ENCODE data around the gene JARID2. TPM values are rescaled to one million over a fixed set of nuclear protein-coding genes. Genes with fewer than 3 reads are reported as not detected.

JARID2 gene
- total and polyA plus RNA-seq, 2 of the 4 experiments (the other 2 are of a cell fraction): 9.6 to 12.9 TPM

DNA sequence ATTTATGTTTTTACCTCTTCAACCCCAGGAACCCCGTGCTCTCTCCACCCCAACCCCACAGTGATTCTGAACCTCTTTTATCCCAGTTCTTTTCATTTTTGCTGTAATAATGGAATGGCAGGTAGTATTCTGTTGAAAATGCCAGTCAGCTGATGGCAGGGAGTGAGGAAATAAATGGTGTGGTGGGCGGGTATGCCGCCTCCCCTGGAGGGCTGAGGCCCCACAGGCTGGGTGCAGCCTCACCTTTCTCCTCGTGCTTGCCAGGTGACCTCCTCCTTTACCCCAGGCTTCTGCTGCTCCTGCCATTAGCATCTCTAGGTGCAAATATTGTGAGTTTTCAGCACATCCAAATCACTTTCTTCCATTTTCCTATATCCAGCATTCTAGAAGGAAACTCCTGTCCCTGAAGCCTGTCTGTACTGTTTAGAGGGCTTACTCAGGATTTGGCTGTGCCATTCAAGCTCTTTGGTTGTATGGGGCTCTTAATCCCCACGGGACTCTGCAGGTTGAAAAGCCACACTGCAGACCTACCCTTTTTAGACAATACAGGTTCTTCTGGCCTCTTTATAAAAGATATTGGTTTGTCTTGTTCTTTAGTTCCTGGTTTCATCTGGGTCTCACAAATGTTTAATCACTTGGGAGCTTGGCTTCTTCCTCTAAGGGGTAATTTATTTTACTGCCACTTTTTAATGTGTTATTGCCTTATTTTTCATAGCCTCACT lies 201.8 kb downstream of the JARID2 start:
- H2AK5ac ChIP-seq (ENCODE audit: low read depth, low read length): no peak overlapping the region
- no peak overlapping the region for H4K8ac ChIP-seq (ENCODE audit: low read depth in 2 of 2, low read length in 2 of 2)
- no peaks in the 10 kb centered on the region for H3K27me3 ChIP-seq (ENCODE audit: control insufficient read depth, insufficient read depth, low read length)
- WGBS, 2 experiments (ENCODE audit: extremely low coverage in 2 of 2, insufficient read length in 1 of 2): 80% methylated on average over 1 of the region's 5 CpGs; no CpG with 5 or more reads in 1 of the 2 experiments
- in situ Hi-C loops (cut with MboI; ENCODE audit: low sequenced_read_pairs): no loop called here
- H2BK120ac ChIP-seq (ENCODE audit: low read depth, low read length): no peak overlapping the region
- peaks cover 6% of the 10 kb centered on the region for H3K36me3 ChIP-seq (ENCODE audit: control insufficient read depth, insufficient read depth, low read length)
- peaks cover 19% of the 10 kb centered on the region for H3K4me1 ChIP-seq (ENCODE audit: control insufficient read depth, insufficient read depth, low read length)
- dilution Hi-C loops (cut with HindIII; ENCODE audit: low sequenced_read_pairs, unreplicated experiment): no loop called here
- H3K79me1 ChIP-seq (ENCODE audit: low read depth in 1 of 2, low read length in 2 of 2): peaks cover 40 to 79% of the 10 kb centered on the region in 2 experiments
- no peak overlapping the region; the same call in 1 of the 2 replicates for H4K5ac ChIP-seq (ENCODE audit: low read depth, low read length)
- H3K18ac ChIP-seq (ENCODE audit: low read depth, low read length): no peak overlapping the region; the same call in 1 of the 2 replicates
- POLR2A ChIA-PET (ENCODE audit: unreplicated experiment): no interaction called here
- H3K14ac ChIP-seq (replicated peaks; ENCODE audit: low read depth, low read length): no peak overlapping the region
- peaks cover 64% of the 10 kb centered on the region for H4K20me1 ChIP-seq (ENCODE audit: insufficient read depth, low read length)
- H2AFZ ChIP-seq (replicated peaks; ENCODE audit: low read length, poor library complexity): no peak overlapping the region
- H3K4ac ChIP-seq (ENCODE audit: low read depth, low read length): no peak overlapping the region
- no peak for DNase-seq
- H3K23ac ChIP-seq (ENCODE audit: low read depth, low read length): no peak overlapping the region
- H3K4me2 ChIP-seq (ENCODE audit: low read depth, low read length): no peak overlapping the region
- intact Hi-C loops (cut with micrococcal nuclease): loop anchor here (10.0 kb wide), 2 partner anchors 523 to 603 kb away; no protein-coding TSS in a partner anchor
- TF ChIP-seq RFX5 (IDR thresholded peaks at IDR 0.05; ENCODE audit: low read depth, low read length) (no peak), BHLHE40 (IDR thresholded peaks at IDR 0.05; ENCODE audit: low read depth, low read length) (no peak)
- TF ChIP-seq, protein P1, sequence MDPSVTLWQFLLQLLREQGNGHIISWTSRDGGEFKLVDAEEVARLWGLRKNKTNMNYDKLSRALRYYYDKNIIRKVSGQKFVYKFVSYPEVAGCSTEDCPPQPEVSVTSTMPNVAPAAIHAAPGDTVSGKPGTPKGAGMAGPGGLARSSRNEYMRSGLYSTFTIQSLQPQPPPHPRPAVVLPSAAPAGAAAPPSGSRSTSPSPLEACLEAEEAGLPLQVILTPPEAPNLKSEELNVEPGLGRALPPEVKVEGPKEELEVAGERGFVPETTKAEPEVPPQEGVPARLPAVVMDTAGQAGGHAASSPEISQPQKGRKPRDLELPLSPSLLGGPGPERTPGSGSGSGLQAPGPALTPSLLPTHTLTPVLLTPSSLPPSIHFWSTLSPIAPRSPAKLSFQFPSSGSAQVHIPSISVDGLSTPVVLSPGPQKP (IDR thresholded peaks at IDR 0.05; ENCODE audit: borderline replicate concordance, low read depth, low read length): no peak
- no peak overlapping the region for H2BK15ac ChIP-seq (ENCODE audit: low read depth, low read length)
- no peak for ATAC-seq (ENCODE audit: low read depth)
- no peak overlapping the region for H3K4me3 ChIP-seq (ENCODE audit: insufficient read depth, low read depth, low read length)
- no peak overlapping the region for H2BK5ac ChIP-seq (ENCODE audit: low read depth, low read length, poor library complexity, severe bottlenecking)
- no peak overlapping the region for H2BK20ac ChIP-seq (ENCODE audit: low read depth, low read length)
- peaks cover 16% of the 10 kb centered on the region for H3K9me1 ChIP-seq (ENCODE audit: insufficient read depth, low read length)
- no peaks in the 10 kb centered on the region for H3K9me3 ChIP-seq (ENCODE audit: control insufficient read depth, insufficient read depth, low read length)
- no peak overlapping the region for H3K27ac ChIP-seq (ENCODE audit: insufficient read depth, low read length)
- 0 out of 2 replicates have a peak overlapping the region, but pooled peaks have one; percentile 6 for H4K91ac ChIP-seq (ENCODE audit: insufficient read depth, low read depth, low read length)
- no peak overlapping the region for H3K9ac ChIP-seq (ENCODE audit: low read depth, low read length)
- H2AK9ac ChIP-seq (replicated peaks; ENCODE audit: low read depth, low read length, poor library complexity): no peak overlapping the region
- CTCF ChIA-PET: no interaction called here
- H3K56ac ChIP-seq (ENCODE audit: extremely low read depth, insufficient read depth, low read length): no peak overlapping the region
- BruUV-seq (replicated peaks): no TSS peak
